Esophagus squamous epithelium (tissue), 4 donors: ENCODE measurements around the gene CCBE1.

Experiments used
- CTCF ChIP-seq, 6 experiments: fragments of 450-650 bp in 4 of 6; fragments of 200-600 bp in 2 of 6; sonication (generic) in 2 of 6; IDR thresholded peaks; one replicate each; pipeline ENCODE4 v1.5.1; 2016 to 2019; ENCODE audit warnings: antibody characterized with exemption in 6 of 6, mild to moderate bottlenecking in 4 of 6, moderate library complexity in 4 of 6
- POLR2A ChIP-seq, 4 donors: fragments of 450-650 bp; IDR thresholded peaks; one replicate each; pipeline ENCODE4 v1.6.1; 2017; ENCODE audit warnings: antibody characterized with exemption in 4 of 4, mild to moderate bottlenecking in 4 of 4, moderate library complexity in 3 of 4

GRCh38 chr18:59651071-59651470 is 46.2 kb downstream of the CCBE1 start:
- TF ChIP-seq CTCF (IDR thresholded peaks at IDR 0.05) = no peak
- TF ChIP-seq POLR2A (IDR thresholded peaks at IDR 0.05) = no peak
